T-helper 2 cell treated with Interferon-gamma antibody and Interleukin-4, amounts not matched to agents 5 μg/mL and 100 μg/mL, for 36 hours (primary cell): ENCODE measurements around the gene CHST11.
"Not testable (repeated sequence)": the region's sequence is repeated elsewhere in the genome, so short reads cannot be mapped to it uniquely, and the experiment has no call there.

Source experiments
- DNase-seq: peaks from one replicate; pipeline ENCODE4 v3.0.0; 2021; ENCODE audit warnings: low spot score
- H3K27ac Mint-ChIP-seq: one replicate; pipeline ENCODE4 v1.8.0; 2021; ENCODE audit warnings: mild to moderate bottlenecking, mixed read lengths
- H3K27me3 Mint-ChIP-seq: one replicate; pipeline ENCODE4 v1.8.0; 2021; ENCODE audit warnings: low read depth, mixed read lengths
- H3K36me3 Mint-ChIP-seq: one replicate; pipeline ENCODE4 v1.8.0; 2021; ENCODE audit warnings: low read depth, mixed read lengths
- H3K4me1 Mint-ChIP-seq: one replicate; pipeline ENCODE4 v1.8.0; 2021; ENCODE audit warnings: low read depth, mixed read lengths
- H3K4me3 Mint-ChIP-seq: one replicate; pipeline ENCODE4 v1.8.0; 2022; ENCODE audit warnings: mild to moderate bottlenecking, moderate library complexity, mixed read lengths
- H3K9me3 Mint-ChIP-seq: one replicate; pipeline ENCODE4 v1.8.0; 2021; ENCODE audit warnings: mixed read lengths

The CHST11 gene

DNA sequence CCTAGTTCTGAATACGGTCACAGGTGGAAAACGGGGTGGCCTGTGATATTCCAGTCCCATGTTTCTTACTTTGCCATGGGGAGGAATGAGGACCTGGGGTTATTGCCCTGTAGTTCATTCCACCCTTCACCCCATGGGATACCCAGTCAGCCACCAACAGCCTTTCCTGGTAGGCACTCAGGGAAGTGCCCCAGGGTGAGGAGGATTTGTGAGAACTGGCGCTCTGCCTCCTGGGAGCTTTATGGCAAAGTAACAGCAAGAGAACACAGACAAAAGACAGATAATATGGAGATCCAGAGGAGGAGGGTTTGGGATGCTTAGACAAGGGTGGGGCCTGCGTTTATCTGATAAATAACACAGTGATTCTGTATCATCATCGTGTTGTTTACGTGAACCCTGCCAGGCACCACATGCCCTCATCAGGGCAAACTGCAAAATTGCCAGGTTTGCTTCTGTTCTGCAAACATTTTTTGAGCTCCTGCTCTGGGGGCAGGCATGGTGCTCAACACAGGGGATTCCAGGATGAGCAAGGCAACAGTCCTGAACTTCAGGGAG, 277.9 kb downstream of the CHST11 start:
- H3K27me3 Mint-ChIP-seq: no peaks in the 10 kb centered on the region
- H3K36me3 Mint-ChIP-seq: peaks cover 3% of the 10 kb centered on the region
- H3K9me3 Mint-ChIP-seq: no peaks in the 10 kb centered on the region
- peak overlapping the region; percentile 51 for H3K27ac Mint-ChIP-seq
- peaks cover 65% of the 10 kb centered on the region for H3K4me1 Mint-ChIP-seq
- no peak for DNase-seq
- H3K4me3 Mint-ChIP-seq: no peak overlapping the region

DNA sequence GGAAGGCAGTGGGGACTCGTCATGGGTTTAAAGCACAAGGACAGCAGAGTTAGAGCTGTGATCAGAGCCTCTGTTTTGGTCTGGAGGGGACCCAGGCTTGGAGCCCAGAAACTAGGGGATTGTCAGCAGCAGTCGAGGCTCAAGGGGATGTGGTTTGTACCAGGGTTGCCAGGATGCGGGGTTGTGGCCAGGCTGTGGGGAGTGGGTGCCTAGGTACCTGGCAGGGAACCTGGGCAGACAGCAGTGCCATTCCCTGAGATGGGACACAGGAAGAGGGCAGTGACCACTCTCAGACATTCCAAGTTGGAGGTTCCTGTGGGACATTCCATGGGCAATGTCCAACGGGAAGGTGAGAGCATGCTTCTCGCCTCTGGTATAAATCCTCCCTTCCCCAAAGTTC, 279.1 kb downstream of the CHST11 start:
- Mint-ChIP-seq H3K4me3 (no peak overlapping the region), H3K36me3 (peaks cover 5% of the 10 kb centered on the region), H3K27me3 (no peaks in the 10 kb centered on the region), H3K9me3 (no peaks in the 10 kb centered on the region), H3K27ac (peak overlapping the region; percentile 37), H3K4me1 (peaks cover 76% of the 10 kb centered on the region)
- DNase-seq: no peak

DNA sequence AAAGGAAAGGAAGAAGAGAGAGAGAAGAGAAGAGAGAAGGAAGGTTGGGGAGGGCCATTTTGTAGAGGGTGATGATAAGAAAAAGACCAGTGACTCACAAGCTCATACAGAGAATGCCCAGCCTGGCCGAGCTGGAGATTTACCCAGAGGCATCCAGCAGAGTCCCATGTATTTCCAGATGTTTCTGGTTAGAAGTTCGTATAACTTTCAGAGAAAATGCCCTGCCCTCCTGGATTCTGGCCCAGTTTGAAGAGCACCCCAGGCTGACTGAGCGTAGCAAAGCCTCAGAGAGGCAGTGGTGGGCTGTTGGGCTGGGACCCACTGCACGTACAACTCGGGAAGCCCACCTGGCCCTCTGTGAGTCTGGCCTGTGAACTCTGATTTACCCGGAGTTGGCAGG, 279.6 kb downstream of the CHST11 start:
- H3K27me3 Mint-ChIP-seq: no peaks in the 10 kb centered on the region
- H3K27ac Mint-ChIP-seq: peak overlapping the region; percentile 11

DNA sequence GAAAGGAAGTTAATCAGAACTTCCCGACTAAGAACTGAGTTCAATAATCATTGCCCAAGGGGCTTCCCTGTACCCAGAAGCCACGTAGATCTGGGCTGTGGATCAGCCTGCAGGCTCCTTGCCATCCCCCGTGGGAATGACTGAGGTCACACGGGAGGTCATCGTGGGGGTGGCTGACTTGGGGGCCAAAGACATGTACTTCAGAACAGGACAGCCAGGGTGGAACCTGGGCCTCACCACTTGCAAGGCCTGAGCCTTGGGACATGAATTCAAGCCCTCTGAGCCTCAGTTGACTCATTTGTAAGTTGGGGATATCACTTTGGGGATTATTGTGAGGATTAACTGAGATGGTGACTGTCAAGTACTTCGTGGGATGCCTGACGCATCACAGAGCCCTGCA, 280.4 kb downstream of the CHST11 start:
- peaks cover 82% of the 10 kb centered on the region for H3K4me1 Mint-ChIP-seq
- H3K9me3 Mint-ChIP-seq: no peaks in the 10 kb centered on the region
- H3K36me3 Mint-ChIP-seq: peaks cover 9% of the 10 kb centered on the region
- no peak overlapping the region for H3K4me3 Mint-ChIP-seq
- H3K27ac Mint-ChIP-seq: peak overlapping the region; percentile 22
- no peaks in the 10 kb centered on the region for H3K27me3 Mint-ChIP-seq
- DNase-seq: no peak

More for the DNA sequence above, 279.6 kb downstream of the CHST11 start:
- H3K36me3 Mint-ChIP-seq: peaks cover 7% of the 10 kb centered on the region
- DNase-seq: no peak
- H3K4me1 Mint-ChIP-seq: peaks cover 78% of the 10 kb centered on the region
- H3K9me3 Mint-ChIP-seq: no peaks in the 10 kb centered on the region
- H3K4me3 Mint-ChIP-seq: no peak overlapping the region

DNA sequence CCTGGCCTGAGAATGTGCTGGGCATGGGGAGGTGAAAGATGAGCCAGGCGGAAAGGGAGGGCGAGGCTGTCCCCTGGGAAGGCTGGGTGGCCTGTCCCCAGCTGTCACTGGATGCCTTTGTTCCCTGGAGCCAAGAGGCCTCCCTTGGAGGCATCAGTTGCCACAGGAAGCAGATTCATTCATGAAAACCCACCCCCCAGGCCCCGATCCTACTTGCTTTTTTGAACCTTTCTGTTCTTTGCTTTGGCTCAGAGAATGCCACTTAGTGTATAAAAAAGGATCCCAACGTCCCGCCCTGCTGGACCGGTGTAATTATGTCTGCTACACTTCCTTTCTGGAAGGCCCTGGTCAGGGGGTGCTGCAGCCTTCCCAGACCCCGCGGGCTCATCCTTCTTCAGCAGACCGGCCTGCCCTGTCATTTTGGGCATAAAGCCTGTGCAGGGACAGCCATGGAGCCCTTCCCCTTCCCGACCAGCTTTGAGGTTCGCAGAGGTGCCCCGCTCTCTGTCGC, 281.1 kb downstream of the CHST11 start:
- Mint-ChIP-seq H3K4me1 (peaks cover 79% of the 10 kb centered on the region), H3K4me3 (no peak overlapping the region), H3K27me3 (no peaks in the 10 kb centered on the region), H3K36me3 (peaks cover 12% of the 10 kb centered on the region), H3K9me3 (no peaks in the 10 kb centered on the region), H3K27ac (peak overlapping the region; percentile 88)
- DNase-seq: no peak

DNA sequence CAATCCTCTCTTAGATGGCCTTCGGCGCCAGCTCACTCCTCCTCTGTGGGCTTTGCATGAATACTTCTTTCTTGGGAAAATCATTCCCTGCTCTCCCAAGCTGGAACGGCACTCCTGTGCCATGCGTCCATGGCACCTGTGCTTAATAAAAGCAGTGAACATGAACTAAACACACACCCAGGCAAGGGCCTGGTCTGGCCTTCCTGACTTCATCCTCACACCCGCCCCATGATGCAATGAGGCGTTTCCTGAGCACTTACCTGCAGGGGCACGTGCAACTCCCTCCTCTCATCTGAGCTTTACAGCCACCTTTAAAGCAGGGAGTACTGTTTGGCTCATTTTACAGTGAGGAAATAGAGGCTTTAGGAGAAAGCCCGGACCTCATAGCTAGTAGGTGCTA, 281.6 kb downstream of the CHST11 start:
- no peak for DNase-seq
- Mint-ChIP-seq H3K4me1 (peaks cover 76% of the 10 kb centered on the region), H3K27ac (peak overlapping the region; percentile 88), H3K4me3 (no peak overlapping the region), H3K27me3 (no peaks in the 10 kb centered on the region), H3K36me3 (peaks cover 14% of the 10 kb centered on the region), H3K9me3 (no peaks in the 10 kb centered on the region)

DNA sequence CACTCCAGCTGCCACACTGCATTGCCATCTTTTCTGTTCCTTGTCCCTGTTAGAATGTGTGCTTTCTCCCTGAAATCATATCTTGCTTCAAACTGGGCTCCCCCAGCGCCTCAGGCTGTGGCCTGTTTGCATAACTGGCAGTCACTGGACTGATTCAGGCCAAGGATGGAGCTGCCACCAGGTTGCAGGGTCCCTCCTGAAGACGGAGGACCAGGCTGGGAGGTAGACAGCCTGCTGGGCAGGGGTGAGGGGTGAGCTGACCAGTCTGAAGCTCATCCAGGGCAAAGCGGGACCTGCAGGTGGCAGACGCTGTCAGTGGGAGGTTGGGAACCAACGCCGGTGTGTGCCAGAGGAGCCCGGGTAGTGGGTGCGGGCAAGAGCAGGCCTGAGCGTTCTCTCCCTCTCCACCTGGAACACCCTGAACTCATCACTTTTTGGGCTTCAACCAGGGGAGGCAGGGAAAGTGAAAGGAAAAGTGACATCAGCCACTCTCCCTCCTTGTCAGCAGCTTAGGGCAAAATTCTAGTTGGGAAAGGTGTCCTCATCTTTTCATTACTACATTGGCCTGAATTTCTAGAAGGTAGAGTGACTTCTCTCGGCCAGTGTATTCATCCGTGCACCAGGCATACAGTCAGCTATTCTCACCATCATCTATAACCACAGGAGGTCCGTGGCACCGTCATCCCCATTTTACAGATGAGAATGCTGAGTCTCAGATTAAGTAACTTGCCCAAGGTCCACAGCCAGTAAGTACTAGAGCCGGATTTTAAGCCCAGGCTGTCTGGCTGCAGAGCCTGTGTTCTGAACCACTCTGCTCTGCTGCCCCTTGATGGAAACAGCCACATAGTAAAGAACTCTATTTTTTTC, 282.3 kb downstream of the CHST11 start:
- Mint-ChIP-seq H3K27me3 (no peaks in the 10 kb centered on the region), H3K4me3 (peak overlapping the region; percentile 30), H3K4me1 (peaks cover 73% of the 10 kb centered on the region), H3K36me3 (peaks cover 17% of the 10 kb centered on the region), H3K9me3 (peaks cover 4% of the 10 kb centered on the region), H3K27ac (peak overlapping the region; percentile 88)
- no peak for DNase-seq

DNA sequence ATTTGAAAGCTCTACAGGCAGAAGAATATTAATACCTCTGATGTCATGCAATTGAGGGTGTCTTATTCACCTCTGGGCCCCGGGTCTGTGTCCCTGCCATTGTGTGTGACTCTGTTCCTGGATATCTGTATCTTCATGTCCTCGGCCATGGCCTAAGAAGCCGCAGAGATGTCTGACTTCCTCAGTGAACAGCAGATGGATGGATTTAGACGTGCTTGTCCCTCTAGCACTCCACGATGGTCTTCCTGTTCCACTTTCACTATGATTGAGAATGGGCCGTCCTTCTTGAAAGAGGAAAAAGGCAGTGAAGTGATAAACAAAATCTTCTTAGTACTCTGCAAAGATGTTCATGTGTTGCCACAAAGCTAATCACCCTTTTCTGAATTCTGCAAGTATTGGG, 283.9 kb downstream of the CHST11 start:
- peak overlapping the region; percentile 78 for H3K4me3 Mint-ChIP-seq

DNA sequence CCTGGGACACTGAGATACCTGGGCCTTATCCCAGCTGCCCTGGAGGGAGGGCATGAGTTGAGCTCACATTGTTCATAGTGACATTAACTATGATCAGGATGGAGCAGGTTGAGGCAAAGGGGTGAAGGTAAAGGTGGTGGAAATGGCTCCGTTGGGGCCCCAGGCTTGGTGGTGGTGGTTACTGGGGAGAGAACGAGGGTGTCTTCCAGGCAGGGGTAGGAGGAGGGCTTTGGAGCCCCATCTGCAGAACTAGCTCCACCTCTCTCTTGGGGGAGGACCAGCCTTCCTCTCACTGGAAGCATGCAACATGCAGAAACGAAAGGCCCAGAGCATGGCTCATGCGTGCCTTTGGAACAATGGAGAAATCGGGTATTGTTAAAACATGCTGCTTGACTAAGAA, 284.3 kb downstream of the CHST11 start:
- Mint-ChIP-seq H3K27ac (peak overlapping the region; percentile 87), H3K36me3 (peaks cover 21% of the 10 kb centered on the region), H3K4me3 (peak overlapping the region; percentile 78), H3K9me3 (peaks cover 4% of the 10 kb centered on the region), H3K27me3 (no peaks in the 10 kb centered on the region), H3K4me1 (peaks cover 63% of the 10 kb centered on the region)
- no peak for DNase-seq

More for the DNA sequence above, 283.9 kb downstream of the CHST11 start:
- H3K36me3 Mint-ChIP-seq: peaks cover 21% of the 10 kb centered on the region
- H3K4me1 Mint-ChIP-seq: peaks cover 64% of the 10 kb centered on the region
- H3K9me3 Mint-ChIP-seq: peaks cover 4% of the 10 kb centered on the region
- peak overlapping the region; percentile 87 for H3K27ac Mint-ChIP-seq
- DNase-seq: peak; percentile 36
- no peaks in the 10 kb centered on the region for H3K27me3 Mint-ChIP-seq

DNA sequence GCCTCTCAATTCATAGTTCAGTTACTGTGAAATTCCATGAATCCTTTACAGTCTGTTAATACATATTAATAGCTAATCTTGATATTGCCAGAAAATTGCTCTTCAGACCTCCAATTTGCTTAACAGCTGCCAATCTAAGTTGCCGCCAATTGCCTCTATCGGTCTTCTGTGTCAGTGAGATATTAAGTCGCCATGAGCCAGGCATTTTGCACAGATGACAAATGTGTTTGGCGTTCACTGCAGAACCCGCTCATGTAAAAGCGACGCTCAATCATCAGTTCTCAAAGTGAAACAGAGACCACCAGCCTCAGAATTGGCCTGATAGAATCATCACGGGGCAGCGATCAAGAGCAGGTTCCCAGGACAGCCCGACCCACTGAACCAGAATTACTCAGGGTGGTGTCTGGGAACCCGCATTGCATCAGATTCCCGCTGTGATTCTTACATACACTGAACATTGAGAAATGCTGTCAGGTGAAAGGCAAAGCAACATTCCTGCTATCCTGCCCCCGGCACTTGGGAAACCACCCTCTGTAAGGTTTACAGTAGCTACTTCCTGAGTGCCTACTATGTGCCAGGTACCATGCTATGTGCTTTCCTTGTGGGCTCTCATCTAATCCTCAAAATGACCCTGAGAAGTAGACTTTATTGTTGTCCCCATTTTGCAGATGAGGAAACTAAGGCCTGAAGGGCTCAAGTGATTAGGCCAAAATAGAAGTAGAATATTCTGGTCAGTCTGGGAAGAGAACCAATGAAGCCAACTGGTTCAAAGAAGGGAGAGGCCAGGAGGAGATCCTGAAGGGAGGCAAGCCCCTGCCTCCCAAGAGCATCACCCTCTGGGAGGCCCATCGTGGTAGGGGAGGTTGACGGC, 285.0 kb downstream of the CHST11 start:
- Mint-ChIP-seq H3K27me3 (no peaks in the 10 kb centered on the region), H3K27ac (peak overlapping the region; percentile 87), H3K4me1 (peaks cover 64% of the 10 kb centered on the region), H3K36me3 (peaks cover 21% of the 10 kb centered on the region), H3K9me3 (peaks cover 4% of the 10 kb centered on the region), H3K4me3 (no peak overlapping the region)
- no peak for DNase-seq

DNA sequence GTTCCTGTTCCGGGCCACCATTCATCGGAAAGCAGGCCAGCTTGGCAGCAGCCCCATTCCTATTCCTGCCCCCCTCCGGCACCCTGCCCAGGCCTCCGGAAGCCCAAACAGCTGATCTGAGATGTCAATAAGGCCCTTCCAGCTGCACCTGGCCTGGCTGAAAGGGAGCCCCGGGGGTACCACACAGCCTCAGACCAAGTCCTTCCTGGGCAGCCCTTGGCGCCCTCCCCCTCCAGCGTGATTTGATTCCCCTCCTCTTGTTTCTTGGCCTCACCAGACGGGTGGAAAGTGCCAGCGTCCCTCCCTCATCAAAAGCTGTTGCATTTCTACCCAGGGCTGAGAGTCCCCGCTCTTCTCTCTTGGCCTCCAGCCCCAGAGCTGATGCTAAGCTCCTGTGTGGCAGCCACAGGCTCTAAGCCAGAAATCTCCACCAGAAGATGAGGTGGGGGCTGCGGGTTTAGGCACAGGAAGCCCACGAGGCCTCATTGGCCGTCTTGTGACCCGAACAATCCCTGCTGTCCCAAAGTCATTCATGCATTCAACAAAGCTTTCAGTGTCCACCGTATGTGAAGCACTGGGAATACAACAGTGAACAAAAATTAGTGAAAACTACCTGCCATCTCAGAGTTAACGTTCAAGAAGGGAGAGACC, 285.9 kb downstream of the CHST11 start:
- peaks cover 21% of the 10 kb centered on the region for H3K36me3 Mint-ChIP-seq
- no peak overlapping the region for H3K27ac Mint-ChIP-seq
- peaks cover 64% of the 10 kb centered on the region for H3K4me1 Mint-ChIP-seq
- DNase-seq: no peak
- no peaks in the 10 kb centered on the region for H3K27me3 Mint-ChIP-seq
- peaks cover 4% of the 10 kb centered on the region for H3K9me3 Mint-ChIP-seq
- H3K4me3 Mint-ChIP-seq: no peak overlapping the region

DNA sequence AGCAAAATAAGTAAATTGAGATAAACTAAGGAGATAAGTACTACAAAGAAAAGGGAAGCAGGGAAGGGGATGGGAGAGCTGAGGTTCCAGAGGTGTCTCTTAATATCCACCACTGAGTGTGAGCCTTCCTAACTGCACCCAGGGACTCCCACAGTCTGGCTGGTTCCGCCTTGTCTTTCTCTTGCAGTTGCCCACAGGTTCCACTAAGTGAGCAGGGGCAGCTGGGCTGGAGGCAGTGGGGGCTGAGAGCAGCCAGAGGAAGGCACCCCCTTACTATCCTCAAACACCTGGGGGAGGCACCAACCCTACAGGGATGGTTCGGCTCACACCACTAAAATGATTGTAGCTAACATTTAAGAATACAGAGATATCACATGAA, 286.4 kb downstream of the CHST11 start:
- Mint-ChIP-seq H3K27me3 (no peaks in the 10 kb centered on the region), H3K36me3 (peaks cover 21% of the 10 kb centered on the region), H3K27ac (no peak overlapping the region), H3K4me3 (no peak overlapping the region), H3K9me3 (peaks cover 4% of the 10 kb centered on the region), H3K4me1 (peaks cover 65% of the 10 kb centered on the region)
- DNase-seq: no peak

DNA sequence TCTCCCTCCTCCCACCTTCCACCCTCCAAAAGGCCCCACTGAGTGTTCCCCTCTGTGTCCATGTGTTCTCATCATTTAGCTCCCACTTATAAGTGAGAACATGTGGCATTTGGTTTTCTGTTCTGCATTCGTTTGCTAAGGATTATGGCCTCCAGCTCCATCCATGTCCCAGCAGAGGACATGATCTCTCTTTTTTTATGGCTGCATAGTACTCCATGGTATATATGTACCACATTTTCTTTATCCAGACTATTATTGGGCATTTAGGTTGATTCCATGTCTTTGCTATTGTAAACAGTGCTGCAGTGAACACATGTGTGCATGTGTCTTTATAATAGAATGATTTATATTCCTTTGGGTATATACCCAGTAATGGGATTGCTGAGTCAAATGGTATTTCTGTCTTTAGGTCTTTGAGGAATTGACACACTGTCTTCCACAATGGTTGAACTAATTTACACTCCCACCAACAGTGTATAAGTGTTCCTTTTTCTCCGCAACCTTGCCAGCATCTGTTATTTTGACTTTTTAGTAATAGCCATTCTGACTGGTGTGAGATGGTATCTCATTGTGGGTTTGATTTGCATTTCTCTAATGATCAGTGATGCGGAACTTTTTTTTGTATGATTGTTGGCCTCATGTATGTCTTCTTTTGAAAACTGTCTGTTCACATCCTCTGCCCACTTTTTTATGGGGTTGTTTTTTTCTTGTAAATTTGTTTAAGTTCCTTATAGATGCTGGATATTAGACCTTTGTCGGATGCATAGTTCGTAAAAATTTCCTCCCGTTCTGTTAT, 287.2 kb downstream of the CHST11 start:
- not testable (repeated sequence) for DNase-seq, H3K27ac Mint-ChIP-seq, H3K27me3 Mint-ChIP-seq, H3K4me3 Mint-ChIP-seq, H3K9me3 Mint-ChIP-seq
- peaks cover 60% of the 10 kb centered on the region for H3K4me1 Mint-ChIP-seq
- H3K36me3 Mint-ChIP-seq: peaks cover 21% of the 10 kb centered on the region
